OCI-M2 (cell line): ENCODE measurements around the gene LHX2.

Experiments used
- DNase-seq: peaks from one replicate; lab custom pipeline; 2025; ENCODE audit not compliant: unreplicated experiment; lab: John Stamatoyannopoulos, UW

LHX2 gene

DNA sequence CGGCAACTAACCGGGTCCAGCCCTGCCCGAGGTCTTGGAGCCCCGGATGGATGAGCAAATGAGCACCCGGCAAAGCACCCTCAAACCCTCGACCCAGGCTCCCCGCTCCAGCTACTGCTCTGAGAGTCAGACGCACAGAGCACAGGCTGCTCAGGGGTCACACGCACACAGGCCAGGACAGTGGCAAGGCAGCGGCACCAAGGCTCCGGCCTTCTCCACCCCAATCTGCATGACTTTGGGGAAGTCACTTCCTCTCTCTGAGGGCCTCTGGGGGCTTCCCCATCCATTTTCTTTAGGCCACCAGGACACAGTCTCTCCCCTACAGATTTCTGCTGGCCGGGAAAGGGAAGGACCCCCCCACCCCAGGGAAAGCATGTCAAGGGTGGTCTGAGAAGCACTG, 18.0 kb downstream of the LHX2 start:
- DNase-seq: no peak

DNA sequence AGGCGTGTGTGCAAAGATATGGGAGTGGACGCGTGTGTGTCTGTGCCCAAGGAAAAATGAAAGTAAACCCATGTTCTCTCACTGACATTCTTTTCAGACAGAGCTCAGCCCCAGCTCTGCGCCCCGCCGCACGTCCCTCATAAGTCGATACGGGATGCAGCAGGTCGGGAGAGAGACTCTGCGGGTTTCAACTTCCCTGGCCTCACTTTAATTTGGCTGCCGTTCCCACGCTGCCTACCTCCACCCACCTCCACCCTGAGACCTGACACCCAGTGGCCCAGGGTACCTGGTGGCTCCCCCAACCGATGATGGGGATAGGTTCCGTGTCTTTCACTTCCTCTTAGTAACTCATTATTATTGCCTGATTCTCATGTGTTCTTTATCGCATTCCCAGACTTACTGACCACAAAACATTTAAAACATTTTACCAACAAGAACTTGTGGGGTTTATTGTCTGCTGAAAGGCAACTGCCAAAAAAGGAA, 19.4 kb downstream of the LHX2 start:
- no peak for DNase-seq

DNA sequence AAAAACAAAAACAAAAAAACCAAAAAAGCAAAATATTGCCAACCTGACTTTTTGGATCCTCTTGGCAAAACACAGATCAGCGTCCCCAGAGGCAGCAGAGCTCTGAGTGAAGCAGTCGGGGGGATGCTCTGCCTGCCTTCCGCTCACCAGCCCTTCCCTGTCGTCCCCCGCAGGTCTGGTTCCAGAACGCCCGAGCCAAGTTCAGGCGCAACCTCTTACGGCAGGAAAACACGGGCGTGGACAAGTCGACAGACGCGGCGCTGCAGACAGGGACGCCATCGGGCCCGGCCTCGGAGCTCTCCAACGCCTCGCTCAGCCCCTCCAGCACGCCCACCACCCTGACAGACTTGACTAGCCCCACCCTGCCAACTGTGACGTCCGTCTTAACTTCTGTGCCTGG, 20.7 kb downstream of the LHX2 start:
- DNase-seq: no peak

DNA sequence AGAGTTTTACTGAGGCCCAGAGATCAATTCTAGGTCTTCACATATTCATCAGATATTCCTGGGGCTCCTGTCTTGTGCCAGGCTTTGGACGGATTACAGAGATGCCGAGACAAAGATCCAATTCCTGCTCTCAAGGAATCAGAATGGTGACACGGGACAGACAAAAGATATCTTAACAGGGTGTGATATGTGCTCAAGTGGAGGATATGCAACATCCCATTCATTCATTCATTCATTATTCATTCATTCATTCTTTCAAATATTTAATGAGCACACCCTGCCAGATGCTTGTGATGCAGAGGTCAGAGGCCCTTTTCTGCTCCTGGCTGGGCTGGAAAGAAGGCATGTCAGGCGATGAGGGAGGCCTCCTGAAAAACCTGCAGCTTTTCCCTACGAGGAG, 21.8 kb downstream of the LHX2 start:
- no peak for DNase-seq

DNA sequence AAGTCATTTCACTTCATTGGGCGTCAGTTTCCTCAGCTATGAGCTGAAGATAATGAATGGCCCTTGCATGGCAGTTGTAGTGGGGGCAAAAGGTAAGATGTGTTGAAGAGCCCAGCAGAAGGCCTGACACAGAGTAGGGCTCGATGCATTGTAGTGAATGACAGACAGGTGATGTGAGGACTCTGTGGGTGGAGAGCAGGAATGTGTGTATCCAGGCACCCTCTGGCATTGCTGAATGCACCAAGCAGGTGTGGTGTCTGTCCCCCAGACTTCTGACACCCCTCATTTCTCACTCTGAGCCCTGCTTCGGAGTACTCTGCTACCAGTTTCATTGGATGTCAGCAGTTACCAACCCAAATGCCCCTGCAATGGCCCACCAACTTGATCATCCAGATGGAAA, 22.4 kb downstream of the LHX2 start:
- no peak for DNase-seq

DNA sequence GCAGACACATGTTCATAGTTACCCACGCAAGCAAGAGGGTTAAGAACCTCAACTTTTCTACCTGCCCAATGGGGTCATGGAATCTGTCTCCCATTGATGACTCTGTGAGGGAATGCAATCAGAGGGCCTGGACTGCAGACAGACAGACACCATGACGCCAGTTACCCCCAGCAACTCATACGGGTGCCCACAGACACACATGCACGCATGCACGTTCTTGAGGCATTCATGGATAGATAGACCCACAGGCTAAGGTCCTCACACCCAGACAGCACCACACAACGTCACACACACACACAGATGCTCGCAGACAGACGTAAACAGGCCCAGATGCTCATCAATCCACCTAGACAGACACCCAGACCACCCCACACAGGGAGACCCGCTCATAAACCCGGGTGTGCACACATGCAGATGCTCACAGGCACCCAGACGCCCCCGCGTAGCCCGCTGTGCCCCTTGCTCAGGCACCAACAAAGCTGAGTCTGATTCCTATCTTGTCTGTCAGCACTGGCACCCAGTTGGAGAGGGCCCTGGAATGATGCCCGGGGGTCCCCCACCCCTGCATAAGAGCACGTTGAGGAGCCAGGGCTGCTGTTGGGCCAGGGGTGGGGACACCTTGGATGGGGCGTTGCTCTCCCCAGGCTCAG, 23.6 kb downstream of the LHX2 start:
- no peak for DNase-seq

DNA sequence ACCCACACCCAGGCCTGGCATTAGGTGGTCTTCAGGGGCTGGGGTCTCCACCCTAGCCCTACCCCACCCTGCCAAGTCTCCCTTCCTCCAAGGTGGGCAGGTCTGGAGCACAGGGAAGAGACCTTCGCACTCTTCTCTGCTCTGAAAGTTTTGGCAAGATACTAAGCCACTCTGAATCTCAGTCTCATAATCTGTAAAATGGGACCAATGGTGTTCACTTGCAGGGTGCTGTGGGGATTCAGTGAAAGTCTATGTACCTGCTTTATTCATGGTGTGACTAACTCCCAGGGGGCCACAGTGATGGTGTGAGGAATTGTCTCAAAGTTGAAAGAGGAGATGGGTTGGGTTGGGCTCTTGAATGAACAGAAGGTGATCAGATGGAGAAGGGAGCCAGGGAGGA, 25.0 kb downstream of the LHX2 start:
- DNase-seq: no peak

DNA sequence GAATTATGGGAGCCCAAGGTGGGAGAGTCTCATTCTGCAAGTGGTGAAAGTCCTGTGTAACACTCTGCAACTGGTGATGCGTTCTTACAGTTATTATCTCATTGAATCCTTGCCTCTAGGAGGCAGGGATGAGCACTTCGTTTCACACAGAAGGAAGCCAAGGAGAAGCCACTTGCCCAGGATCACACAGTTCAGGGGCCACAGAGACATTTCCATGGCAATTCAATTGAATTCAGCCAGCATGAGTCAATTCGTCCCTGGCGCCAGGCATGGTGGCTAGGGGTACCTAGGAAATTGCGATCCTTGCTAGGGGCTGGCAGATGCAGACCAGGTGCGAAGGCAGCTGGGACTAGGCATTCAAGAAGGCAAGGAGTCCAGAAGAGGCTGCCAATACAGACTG, 26.2 kb downstream of the LHX2 start:
- DNase-seq: no peak

DNA sequence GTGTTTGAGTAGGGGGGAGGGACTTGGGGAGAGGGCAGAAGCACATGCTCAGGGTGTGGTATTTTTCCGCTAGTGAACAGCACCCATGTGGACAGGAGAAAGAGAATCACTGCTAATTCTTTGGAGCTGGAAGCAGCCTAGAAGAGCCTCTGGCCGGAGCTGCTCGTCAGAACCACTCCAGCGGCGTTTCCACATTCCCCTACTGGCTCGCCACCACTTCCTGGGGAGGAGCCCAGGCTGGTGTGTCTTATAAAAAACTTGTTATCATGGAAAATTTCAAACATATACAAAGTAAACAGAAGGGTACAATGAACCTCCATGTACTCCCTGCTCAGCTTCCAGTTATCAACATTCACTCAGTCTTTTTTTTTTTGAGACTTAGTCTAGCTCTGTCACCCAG, 26.7 kb downstream of the LHX2 start:
- no peak for DNase-seq

DNA sequence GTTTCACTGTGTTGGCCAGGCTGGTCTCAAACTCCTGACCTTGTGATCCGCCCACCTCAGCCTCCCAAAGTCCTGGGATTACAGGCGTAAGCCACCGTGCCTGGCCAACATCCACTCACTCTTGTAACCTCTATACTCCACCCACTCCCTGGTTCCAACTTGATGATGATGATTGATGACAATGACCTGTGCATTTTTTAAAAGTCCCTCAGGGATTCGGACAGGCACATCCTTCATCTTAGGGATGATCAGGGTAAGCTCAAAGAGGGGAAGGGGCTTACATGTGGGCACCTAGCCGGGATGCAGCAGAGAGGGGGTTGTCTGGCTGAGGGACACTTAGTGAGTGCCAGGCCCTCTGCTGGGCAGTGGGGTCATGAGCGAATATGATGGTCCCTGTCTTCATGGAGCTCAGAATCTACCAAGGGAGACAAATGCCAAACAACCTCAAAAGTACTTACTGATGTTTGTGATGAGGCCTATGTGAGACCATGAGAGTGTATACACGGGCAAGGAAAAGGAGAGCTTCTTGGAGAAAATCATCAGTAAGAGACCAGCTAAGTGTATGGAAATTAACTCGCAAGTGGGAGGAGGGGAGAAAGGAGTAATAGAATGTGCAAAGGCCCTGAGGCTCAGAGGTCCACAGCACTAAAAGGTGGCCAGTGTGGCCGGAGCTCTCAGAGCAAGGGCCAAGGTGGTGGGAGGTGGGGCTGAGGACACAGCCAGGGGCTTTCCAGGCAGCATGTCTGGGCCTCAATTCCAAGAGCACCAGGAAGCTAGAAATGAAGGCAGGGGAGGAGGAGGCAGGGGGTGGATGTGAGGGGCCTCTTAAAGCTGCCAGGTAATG, 27.4 kb downstream of the LHX2 start:
- DNase-seq: no peak

DNA sequence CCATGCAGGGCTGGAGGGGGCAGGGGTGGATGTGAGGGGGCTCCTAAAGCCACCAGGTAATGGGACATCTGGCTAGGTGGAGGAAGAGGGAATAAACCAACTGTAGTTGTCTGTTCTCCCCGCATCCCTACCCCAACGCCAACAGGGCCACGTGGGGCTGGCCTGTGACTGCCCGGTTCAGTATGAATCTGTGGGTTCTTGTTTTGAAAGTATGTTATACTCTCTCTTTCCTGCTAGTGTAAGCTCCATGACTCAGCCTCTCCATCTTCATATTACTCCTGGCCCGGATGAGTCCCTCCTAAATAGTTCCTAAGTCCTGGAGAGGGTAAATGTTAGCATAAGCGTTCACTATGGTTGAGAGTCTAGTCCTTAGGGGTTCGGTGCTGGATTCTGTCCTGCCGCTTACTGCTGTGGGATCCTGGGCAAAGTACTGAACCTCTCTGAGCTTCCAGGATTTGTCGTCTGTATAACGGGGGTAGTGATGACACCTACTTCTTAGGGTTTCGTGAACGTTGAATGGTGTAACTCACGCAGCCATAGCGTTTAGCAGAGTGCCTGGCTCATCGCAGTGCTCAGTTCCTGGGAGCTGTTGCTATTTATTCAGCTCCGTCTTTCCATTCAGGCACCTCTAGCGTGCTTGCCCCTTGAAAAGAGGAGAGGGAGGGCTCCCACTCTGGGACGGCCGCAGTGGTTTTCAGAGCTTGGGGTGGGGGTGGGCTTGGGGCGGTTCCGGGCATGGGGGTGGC, 28.8 kb downstream of the LHX2 start:
- DNase-seq: no peak

DNA sequence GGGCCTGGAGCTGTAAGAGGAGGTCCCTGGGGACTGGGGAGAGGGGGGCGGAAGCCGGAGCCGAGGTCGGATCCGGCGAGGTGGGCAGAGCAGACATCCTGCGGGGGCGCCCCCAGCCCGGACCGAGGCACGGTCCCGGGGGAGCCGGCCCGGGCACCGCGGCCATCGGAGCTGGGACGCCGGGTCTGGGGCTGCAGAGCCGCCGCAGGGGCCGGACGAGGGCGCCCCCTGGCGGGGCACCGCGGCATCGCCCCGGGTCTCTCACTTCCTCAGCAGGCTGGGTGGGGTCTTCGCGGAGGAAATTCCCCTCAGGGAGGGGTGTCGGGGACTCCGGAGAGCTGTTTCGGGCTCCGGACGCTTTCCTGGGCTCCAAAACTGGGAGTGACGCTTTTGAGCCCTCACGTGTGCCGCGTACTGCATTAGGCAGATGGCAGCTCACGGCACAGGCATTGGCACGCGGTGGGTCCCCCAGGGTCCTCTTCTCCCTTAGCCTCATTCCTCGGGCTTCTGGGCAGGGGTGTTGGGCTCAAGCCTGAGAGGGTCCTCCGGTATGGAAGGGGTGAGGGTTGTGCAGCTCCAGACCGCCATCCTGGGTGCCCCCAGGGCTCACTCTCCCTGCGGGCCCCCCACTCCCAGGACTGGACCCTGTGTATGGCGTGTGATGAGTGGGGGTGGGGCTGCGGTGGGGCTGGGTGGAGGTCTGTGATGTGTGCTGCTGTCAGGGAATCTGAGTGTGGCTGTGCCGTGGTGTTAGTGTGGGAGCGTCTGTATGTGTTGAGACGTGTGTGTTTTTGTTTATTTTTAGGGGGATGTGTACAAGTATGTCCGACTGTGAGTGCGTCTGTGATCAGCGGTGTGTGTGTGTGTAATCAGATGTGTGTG, 29.6 kb downstream of the LHX2 start:
- DNase-seq: no peak

DNA sequence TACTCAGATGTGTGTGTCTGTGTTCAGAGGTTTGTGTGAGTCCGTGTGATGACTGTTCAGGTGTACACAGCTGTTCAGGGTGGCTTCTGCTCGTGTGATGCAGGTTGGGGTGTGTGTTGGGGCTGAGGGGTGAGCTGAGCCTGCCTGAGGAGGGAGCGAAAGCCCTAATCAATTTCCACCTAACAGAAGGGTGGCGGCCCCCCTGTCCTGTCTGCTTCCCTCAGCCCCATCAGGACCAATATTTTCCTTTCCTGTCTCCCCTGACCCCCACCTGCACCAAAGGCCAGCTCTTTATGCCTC, 30.2 kb downstream of the LHX2 start:
- no peak for DNase-seq

DNA sequence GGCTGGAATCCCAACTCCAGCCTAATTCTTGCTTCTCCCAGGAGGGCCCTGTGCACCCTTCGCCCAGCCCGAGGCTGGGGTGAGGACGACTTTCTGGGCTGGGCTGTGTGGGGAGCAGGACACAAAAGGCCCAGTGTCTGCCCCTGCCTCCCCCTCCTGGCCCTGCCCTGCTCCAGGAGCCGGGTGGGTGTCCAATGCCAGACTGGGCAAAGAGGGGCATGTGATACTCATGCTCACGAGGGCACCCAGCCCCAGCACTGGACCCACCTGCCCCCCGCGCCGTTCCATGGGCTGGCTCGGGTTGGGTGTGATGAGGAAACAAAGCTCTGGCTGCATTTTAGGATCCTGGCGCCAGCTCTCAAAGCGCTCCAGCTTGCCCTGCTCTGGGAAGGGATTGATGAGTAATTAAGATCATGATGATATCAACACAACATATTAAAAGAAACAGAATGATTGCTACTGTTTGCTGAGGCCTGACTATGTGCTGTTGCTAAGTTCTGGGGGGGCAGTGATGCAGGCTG, 30.7 kb downstream of the LHX2 start:
- no peak for DNase-seq

DNA sequence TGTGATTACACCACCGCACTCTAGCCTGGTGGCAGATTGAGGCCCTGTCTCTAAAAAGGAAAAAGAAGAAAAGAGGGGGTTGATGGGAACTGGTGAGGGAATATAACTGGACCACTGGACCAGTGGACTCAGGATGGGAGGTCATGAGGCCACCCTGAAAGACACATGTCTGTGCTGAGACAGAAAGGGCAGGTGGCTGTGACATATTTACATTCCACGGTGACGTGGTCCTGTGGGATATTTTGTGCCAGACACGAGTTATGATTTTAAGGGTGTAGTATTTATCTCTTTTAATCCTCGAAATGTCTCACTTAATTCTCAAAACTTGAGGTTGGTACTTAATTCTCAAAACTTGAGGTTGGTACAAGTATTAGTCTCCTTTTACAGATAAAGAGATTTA, 32.9 kb downstream of the LHX2 start:
- DNase-seq: no peak

DNA sequence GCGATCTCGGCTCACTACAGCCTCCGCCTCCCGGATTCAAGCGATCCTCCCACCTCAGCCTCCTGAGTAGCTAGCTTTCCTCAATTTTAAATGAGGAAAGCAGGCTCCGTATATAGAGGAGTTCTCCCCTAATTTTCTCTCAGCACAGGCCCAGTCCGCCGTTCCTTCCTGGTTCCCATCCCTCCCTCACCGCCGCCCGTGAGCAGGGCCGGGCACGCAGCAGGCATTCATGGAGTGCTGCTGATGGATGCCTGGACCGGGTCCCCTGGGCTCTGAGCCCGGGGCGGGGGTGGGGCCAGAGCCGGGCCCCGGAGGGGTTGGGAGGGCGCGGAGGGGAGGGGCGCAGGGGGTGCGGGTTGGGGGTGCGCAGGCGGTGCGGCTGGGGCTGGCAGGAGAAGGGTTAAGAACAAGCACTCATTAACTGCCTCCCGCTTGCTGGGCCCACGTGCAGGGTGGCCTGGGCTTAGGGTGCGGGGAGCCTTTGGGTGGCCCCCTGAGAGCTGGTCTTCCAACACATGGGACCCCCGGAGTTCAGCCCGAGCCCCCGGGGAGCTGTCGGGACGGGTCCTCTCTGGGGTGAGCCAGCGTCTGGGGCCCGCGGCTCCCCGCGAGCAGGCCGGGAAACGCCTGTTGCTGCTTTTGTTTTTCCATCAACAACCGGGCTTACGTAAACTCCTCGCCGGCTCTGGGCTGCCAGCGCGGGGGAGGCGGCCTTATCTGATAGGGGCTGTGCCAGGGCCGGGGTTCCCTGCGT, 33.7 kb downstream of the LHX2 start:
- no peak for DNase-seq

DNA sequence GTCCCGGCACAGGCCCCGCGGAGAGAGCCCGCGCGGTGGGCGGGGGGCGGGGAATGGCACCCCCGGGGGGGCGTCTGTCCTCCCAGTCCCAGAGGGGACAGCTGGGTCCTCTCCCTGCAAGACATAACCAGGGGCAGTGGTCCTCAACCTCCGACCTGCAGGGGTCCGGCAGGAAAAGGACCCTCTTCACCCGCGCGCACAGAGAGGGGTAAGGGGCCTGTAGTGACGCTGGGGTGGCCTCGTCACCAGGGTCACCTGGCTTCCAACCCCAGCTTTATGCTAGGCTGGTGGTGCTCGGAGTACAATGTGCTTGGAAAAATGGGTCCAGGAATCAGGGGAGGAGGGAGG, 34.2 kb downstream of the LHX2 start:
- DNase-seq: no peak

DNA sequence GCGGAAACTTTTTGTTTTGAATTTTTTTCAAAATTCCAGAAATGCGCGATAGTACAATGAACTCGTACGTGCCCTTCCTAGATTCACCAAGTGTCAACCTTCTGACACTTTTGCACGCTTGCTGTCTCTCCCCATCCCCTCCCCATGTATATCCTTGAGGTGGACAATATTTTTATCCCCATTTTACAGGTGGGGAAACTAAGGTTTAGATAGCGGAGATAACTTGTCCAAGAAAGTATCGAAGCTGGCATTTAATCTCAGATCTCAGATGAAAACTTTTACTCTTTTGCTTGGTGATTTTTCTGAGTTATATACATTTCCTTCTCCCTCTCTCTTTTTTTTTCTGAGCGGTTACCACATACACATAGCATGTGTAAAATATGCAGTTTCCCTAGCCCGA, 34.6 kb downstream of the LHX2 start:
- no peak for DNase-seq

DNA sequence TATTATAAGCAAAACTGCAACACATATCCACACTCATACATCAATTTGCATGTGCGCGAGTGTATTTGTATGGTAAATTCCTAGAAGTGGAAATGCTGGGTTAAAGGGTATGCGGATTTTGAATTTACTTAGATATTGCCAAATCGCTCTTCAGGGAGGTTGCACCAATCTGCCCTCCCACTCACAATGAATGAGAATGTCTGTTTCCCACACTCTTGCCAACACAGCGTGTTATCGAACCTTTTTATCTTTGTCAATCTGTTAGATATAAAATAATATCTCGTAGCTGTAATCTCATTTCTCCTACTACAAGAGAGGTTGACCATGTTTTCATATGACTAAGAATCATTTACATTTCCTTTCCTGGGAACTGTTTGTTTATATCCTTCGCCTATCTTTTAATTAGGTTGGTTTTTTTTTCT, 35.7 kb downstream of the LHX2 start:
- DNase-seq: no peak

DNA sequence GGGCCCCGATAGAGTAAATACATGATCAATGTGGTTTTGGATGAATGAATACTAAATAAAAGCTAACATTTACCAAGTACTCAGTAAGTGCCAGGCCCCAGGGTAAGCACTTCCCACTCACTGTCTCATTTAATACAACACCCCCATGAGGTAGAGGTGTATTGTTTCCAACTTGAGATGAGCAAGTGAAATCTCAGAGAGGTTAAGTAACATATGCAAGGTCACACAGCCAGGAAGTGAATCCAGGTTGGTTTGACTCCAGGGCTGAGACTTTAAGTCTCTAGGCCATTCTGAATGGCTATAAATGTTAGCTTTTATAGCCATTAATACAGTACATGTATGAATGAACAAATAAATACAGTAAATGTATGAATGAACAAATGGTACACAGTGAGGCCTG, 39.4 kb downstream of the LHX2 start:
- DNase-seq: no peak
